Central memory CD4-positive, alpha-beta T cell (primary cell): ENCODE results near the gene NDUFS8.
A peak's percentile ranks its signal among the peaks of the same experiment; 100 is the strongest.

Experiments used
- DNase-seq: peaks from one replicate; pipeline ENCODE4 v3.0.0; 2022

The NDUFS8 gene

DNA sequence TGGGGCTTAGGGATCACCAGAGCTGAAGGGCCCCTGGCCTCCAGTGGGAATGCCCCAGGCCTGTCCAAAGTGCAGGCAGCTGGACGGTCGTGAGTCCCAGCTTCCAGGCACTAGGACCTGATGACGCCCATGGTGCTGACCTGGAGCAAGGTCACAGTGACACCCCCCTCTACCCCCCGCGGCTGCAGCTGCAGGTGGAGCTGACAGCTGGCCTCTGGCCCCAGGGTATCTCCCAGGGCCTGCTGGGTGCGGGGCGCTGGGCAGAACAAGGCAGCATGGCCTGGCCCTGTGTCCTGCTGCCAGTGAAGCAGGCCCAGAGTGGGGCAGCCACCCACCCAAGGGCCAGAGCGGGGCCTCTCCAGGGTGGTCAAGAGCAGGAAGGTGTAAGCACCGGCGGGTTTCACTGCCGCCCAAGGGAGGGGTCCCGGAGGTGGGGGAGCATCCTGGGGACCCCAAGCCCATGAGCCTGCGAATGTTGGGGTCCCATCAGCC lies 7.8 kb downstream of the NDUFS8 start:
- no peak for DNase-seq

DNA sequence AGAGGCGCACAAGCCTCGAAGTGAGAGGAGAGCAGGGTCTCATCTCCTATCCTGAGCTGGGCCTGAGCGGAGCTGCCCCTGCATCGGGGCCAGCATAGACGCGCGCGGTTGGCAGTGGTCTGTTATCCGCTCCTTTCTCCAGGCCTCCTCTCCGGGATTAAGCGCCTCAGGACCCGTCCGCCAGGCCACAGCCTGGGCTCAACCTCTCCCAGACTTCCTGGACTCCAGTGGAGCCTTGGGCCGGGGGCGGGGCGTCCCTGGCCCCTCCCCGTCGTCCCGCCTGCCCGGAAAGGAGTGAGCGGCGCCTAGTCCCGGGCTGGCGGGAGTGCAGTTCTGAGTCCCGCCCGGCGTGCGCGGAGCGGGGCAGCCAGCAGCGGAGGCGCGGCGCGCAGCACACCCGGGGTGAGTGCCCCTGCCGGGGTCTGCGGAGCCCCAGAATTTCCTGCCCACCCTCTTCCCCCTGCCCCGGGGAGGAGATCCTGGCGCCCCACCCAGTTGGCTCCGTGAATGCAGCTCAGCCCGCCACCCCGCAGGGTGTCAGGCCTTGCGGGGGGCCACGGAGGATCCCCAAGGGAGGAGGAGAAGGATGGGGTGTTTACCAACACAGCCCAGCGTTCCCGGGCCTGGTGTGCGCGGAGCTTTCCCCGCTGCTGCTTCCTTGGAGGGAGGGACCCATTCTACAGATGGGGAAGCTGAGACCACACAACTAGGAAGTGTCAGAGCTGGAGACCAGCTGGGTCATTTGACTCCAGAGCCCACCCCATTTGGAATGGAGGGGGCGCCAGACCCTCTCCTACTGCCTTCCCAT lies 8.4 kb downstream of the NDUFS8 start, which contains the start of gene TCIRG1:
TSS of gene TCIRG1 (plus strand) at position 308 of the 808 bp plus-strand sequence. CDS start 2,247 bp downstream, outside the sequence.
- peak; percentile 41 for DNase-seq

GRCh38 chr11:68039526-68040086 lies 9.1 kb downstream of the NDUFS8 start:
- DNase-seq: no peak

DNA sequence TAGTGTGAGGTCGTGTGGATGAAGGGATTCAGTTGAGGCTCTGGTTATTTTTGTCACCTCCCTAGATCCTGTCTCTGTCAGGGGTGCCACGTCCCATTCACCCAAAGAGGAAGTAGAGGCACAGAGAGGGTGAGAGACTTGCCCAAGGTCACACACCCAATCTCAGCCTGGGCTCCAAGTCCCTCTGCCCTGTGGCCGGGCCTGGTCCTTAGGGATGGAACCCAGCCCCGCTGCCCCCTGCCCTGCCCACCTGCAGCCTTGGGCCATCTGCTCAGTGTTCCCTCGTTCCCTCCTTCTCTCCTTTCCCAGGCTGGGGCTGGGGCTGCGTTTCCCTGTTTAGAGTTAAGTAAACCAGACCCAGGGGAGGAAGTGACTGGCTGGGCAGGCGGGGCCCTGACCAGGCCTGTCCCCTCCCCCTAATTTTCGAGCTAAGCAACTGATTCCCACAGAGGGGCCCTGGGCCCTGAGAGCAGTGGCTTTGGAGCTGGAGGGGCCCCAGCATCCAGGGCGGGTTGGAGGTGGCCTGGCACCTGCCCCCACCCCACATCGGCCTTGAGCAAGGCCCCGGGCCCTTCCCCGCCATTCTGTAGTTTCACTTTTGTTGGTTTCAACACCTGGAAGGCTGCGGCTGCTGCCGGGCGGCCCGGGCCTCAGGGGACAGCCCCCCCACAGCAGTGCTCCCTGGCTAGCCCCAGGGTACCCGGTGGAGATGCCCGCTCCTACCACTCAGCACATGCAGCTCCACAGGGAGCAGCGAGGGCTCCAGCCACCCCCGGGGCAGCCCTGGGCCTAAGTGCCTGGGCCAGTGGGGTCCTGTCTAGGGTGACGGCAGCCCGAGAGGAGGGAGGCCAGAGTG lies 9.8 kb downstream of the NDUFS8 start:
- DNase-seq: peak; percentile 56

DNA sequence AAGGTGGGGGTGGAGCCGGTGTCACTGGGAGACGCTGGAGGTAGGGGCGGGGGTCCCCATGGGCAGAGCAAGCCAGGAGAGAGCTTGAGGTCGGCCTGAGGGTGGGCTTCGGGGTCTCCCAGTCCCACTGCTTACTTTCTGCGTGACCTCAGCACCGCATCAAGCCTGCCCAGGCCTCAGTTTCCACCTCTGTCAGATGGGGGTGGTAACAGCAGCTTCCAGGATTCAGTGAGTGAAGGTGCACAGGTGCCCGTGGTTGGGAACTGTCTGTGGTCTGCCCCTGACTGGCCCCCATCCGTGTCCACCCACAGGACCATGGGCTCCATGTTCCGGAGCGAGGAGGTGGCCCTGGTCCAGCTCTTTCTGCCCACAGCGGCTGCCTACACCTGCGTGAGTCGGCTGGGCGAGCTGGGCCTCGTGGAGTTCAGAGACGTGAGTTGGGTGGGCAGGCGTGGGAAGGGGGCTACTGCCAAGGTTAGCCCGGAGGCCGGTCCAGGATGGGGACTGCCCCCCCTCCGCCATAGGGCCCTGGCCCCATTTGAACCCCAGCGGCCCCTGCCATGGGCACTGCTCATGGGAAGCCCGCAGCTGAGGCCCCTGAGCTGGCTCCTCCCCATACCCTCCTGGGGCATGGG lies 10.6 kb downstream of the NDUFS8 start:
- no peak for DNase-seq

DNA sequence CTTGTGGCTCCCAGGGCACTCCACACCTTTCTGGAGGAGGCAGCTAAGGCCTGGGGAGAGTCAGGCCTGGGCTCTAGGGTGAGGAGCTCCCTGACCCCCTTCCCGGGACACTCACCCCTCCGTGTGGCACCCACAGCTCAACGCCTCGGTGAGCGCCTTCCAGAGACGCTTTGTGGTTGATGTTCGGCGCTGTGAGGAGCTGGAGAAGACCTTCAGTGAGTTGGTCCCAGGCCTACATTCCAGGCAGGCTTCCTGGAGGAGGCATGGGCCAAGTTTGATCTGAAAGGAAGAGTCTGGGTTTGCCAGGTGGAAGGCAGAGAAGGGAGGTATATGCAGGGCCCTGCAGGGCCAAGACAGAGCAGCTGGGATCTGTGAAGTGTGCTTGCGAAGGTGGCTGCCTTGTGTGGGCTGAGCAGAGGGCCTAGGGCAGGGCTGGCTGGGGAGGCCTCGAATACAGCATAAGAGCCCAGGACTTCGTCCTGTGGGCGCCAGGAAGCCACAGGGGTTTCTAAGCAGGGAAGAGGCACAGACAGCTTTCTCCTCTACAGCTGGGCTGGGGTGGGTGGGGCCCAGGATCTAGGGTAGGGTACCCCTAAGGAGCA lies 11.2 kb downstream of the NDUFS8 start:
- no peak for DNase-seq

- DNase-seq: no peak
These were observed 11.9 kb downstream of the NDUFS8 start for GRCh38 chr11:68042219-68043028.

GRCh38 chr11:68043029-68043348 lies 12.5 kb downstream of the NDUFS8 start:
- no peak for DNase-seq

DNA sequence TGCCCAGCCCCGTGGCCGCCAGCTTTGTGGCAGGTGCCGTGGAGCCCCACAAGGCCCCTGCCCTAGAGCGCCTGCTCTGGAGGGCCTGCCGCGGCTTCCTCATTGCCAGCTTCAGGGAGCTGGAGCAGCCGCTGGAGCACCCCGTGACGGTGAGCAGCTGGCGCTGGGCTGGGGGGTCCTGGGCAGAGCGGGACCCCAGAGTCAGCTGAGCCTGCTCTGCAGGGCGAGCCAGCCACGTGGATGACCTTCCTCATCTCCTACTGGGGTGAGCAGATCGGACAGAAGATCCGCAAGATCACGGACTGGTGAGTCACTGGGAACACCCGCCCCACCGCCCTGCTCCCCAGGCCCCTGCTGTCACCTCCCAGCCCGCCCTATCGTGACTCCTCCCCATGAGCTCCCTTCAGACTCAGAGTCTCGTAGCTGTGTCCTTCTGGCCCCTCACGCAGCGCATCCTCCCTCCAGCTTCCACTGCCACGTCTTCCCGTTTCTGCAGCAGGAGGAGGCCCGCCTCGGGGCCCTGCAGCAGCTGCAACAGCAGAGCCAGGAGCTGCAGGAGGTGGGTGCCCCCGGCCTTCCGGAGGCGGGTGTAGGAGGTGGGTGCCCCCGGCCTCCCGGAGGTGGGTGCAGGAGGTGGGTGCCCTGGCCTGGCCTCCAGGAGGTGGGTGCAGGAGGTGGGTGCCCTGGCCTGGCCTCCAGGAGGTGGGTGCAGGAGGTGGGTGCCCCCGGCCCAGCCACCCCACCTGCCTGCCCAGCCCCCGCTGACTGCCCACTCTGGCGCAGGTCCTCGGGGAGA lies 13.1 kb downstream of the NDUFS8 start:
- DNase-seq: no peak

- DNase-seq: no peak
These were observed 13.8 kb downstream of the NDUFS8 start for GRCh38 chr11:68044145-68044813.

DNA sequence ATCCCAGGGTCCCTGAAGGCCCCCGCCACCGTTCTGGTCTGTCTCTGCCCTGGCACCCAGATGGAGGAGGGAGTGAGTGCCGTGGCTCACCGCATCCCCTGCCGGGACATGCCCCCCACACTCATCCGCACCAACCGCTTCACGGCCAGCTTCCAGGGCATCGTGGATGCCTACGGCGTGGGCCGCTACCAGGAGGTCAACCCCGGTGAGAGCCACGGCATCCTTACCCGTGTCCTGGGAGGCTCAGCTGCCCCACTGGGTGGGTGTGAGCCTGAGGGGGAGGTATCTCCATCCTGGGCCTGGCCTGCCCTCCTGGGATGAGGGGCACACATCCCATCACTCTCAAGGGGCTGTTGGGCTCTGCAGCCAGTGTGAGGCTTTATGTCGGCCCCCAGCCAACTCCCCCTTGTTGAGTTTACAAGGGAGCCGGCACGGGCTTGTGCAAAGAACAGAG lies 14.4 kb downstream of the NDUFS8 start:
- DNase-seq: no peak

DNA sequence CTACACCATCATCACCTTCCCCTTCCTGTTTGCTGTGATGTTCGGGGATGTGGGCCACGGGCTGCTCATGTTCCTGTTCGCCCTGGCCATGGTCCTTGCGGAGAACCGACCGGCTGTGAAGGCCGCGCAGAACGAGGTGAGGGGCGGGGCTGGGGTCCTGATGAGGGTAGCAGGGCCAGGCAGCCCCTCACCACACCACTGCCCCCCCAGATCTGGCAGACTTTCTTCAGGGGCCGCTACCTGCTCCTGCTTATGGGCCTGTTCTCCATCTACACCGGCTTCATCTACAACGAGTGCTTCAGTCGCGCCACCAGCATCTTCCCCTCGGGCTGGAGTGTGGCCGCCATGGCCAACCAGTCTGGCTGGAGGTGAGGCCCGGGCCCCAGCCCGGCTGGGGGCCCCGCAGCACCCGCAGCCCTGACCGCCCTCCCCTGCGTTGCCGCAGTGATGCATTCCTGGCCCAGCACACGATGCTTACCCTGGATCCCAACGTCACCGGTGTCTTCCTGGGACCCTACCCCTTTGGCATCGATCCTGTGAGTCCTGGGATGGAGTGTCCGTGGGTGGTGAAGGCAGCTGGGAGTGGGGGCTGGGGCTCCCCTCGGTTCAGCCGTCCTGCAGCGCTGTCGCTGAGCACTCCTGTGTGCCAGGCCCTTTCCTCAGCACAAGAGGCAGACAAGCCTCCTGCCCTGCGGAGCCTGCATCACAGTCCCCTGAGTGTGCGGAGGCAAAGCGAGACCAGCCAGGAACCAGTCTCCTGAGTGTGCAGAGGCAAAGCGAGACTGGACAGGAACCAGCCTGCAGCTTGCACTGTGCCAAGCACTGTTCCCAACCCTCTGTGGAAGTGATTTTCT lies 17.2 kb downstream of the NDUFS8 start:
- DNase-seq: no peak

DNA sequence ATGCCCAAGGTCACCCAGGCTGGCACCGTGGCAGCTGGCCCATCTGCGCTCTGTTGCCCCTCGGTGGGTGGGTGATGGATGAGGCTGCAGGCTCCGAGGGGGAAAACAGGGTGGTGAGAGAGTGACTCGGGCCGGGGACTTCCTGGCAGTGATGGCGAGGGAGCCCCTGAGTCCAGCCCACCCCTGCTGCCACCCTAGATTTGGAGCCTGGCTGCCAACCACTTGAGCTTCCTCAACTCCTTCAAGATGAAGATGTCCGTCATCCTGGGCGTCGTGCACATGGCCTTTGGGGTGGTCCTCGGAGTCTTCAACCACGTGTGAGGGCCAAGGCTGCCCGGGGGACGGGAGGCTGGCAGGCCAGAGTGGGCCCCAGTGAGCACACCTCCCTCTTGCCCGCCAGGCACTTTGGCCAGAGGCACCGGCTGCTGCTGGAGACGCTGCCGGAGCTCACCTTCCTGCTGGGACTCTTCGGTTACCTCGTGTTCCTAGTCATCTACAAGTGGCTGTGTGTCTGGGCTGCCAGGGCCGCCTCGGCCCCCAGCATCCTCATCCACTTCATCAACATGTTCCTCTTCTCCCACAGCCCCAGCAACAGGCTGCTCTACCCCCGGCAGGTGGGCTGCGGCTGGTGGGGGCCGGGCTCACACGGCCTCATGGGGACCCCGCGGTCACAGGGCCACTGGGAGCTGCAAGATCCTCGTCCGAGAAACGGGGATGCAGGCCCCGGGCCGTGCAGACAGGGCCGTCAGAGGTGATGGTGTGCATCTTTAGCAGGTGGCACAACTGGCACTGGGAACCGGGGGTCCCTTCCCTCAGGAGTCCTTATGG lies 18.4 kb downstream of the NDUFS8 start:
- DNase-seq: no peak

- no peak for DNase-seq
These were observed 19.3 kb downstream of the NDUFS8 start for GRCh38 chr11:68049509-68050370.

- DNase-seq: no peak
These were observed 19.9 kb downstream of the NDUFS8 start for GRCh38 chr11:68050371-68050841.

DNA sequence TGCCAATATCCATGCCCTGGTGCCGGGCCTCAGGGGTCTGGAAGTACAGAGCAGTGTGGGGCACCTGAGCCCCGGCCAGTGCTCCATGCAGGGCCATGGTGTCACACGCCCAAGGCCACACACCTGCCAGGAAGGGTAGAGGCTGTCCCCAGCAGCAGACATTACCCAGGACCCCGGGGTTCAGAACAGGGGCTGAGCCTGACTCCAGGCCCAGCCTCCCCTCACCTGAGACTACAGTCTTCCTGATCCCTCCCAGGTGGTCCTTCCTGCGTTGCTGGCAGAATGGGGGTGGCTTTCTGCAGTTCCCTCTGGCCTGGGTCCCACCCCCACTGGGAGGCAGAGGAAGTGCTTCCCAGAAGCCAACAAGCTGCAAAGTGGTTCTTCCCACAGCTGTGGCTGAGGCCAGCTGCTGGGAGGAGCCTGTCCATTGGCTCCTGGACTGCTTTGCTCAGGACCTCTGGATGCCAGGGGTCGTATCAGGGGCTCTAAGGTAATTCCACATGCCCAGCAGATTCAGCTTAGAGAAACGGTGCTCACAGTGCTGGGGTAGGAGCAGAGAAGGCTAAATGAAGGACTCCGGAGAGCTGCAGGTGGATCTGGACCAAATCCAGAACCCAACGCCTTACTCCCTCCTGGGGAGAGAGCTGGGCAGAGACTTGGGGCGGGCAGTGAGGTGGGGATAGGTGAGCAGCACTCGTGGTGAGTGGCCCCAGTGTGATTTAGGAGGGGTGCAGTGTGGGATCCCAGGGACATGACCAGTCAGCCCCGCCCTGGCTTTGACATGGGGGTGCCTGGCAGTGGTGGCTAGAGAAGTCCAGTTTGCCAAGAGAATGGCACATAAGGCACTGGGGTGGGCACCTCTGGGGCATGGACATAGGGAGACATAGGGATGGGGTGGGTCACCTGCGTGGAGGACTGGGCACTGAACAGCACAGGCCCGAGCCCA lies 21.0 kb downstream of the NDUFS8 start:
- DNase-seq: no peak
